HCT116 (cell line): Measurements from ENCODE around the gene KRT78. TPM values are rescaled to one million over a fixed set of nuclear protein-coding genes. Genes with fewer than 3 reads are reported as not detected.

Experiments used
- ATAC-seq: fragments of 200-7000 bp; cut with Tn5 transposase; 2 replicates; pipeline ENCODE4 v1.9.1; 2020; ENCODE audit warnings: mild to moderate bottlenecking, moderate library complexity
- BruUV-seq: library from RNA; stranded (reverse); fragments of 400-500 nt; replicated peaks from 2 replicates; lab custom pipeline; 2021; lab: Mats Ljungman, UMichigan
- CTCF ChIA-PET: fragments of 300-600 bp; sonication (Branson Sonifier 250); formaldehyde crosslinking; loops from one replicate; lab custom pipeline; 2021; ENCODE audit warnings: antibody characterized with exemption; lab: Charles Lee
- POLR2A ChIA-PET: fragments of 300-600, 350-600 bp; sonication (Branson Sonifier 250); formaldehyde crosslinking; loops from one replicate; lab custom pipeline; 2021; ENCODE audit warnings: antibody characterized with exemption; lab: Charles Lee
- RAD21 ChIA-PET, 2 experiments: fragments of 300-600 bp; sonication (Branson Sonifier 250); formaldehyde crosslinking; loops; one replicate each; lab custom pipeline; 2023; ENCODE audit warnings: low total read pairs in 2 of 2; ENCODE audit not compliant: uncharacterized antibody in 2 of 2, unreplicated experiment in 2 of 2, low non-redundant PET in 1 of 2; lab: Charles Lee
- DNase-seq: peaks from one replicate; pipeline ENCODE4 v3.0.0-alpha.2; 2010; ENCODE audit warnings: low read depth, low spot score
- H2AFZ ChIP-seq: fragments of 200-600 bp; shearing (Covaris generic), sonication (generic); 2 replicates; pipeline ENCODE4 v1.6.1; 2017; ENCODE audit warnings: low read depth, mixed run types, mixed read lengths, antibody characterized with exemption, low read length; ENCODE audit not compliant: poor library complexity, severe bottlenecking
- H3K27ac ChIP-seq: 2 replicates; pipeline ENCODE4 v1.5.1; 2012; ENCODE audit warnings: low read depth, low read length
- H3K27me3 ChIP-seq: fragments of 200-600 bp; sonication (generic); 2 replicates; pipeline ENCODE4 v1.6.1; 2016; ENCODE audit warnings: mixed run types, low read length, mixed read lengths; ENCODE audit not compliant: insufficient read depth
- H3K36me3 ChIP-seq, 2 experiments: fragments of 200-500 bp in 1 of 2; fragments of 200-600 bp in 1 of 2; sonication (Bioruptor generic) in 1 of 2; sonication (generic) in 1 of 2; 2 replicates each; pipeline versions ENCODE4 v1.5.1 to v1.6.1; 2014 to 2016; ENCODE audit warnings: low read length in 2 of 2, inconsistent platforms in 1 of 2, mixed read lengths in 1 of 2, mixed run types in 1 of 2; ENCODE audit not compliant: insufficient read depth in 2 of 2, control insufficient read depth in 1 of 2
- H3K4me1 ChIP-seq, 2 experiments: fragments of 200-600 bp in 1 of 2; sonication (generic) in 1 of 2; 2 replicates each; pipeline versions ENCODE4 v1.5.1 to v1.6.1; 2012 to 2017; ENCODE audit warnings: low read length in 2 of 2, inconsistent platforms in 1 of 2, mild to moderate bottlenecking in 1 of 2, mixed read lengths in 1 of 2, mixed run types in 1 of 2, moderate library complexity in 1 of 2; ENCODE audit not compliant: insufficient read depth in 2 of 2, control insufficient read depth in 1 of 2
- H3K4me2 ChIP-seq: fragments of 200-600 bp; sonication (generic); 2 replicates; pipeline ENCODE4 v1.6.1; 2017; ENCODE audit warnings: mixed run types, low read length, mixed read lengths
- H3K4me3 ChIP-seq, 2 experiments: fragments of 200-600 bp in 1 of 2; sonication (generic) in 1 of 2; replicated peaks in 1 of 2; 2 replicates each; pipeline ENCODE4 v1.5.1; 2011 to 2016; ENCODE audit warnings: low read length in 2 of 2, control low read depth in 1 of 2, low read depth in 1 of 2, mild to moderate bottlenecking in 1 of 2, mixed read lengths in 1 of 2, mixed run types in 1 of 2
- H3K79me2 ChIP-seq: fragments of 200-600 bp; sonication (generic); 2 replicates; pipeline ENCODE4 v1.6.1; 2017; ENCODE audit warnings: mild to moderate bottlenecking, mixed run types, low read length, moderate library complexity, mixed read lengths; ENCODE audit not compliant: insufficient read depth
- H3K9ac ChIP-seq: fragments of 200-600 bp; sonication (generic); 2 replicates; pipeline ENCODE4 v1.6.1; 2016; ENCODE audit warnings: low read length, mixed read lengths
- H3K9me2 ChIP-seq: fragments of 200-600 bp; sonication (generic), shearing (Covaris generic); 2 replicates; pipeline ENCODE4 v1.6.1; 2017; ENCODE audit warnings: mixed run types, mild to moderate bottlenecking, moderate library complexity; ENCODE audit not compliant: insufficient read depth
- H3K9me3 ChIP-seq, 2 experiments: fragments of 200-500 bp in 1 of 2; fragments of 200-600 bp in 1 of 2; sonication (Bioruptor generic) in 1 of 2; sonication (generic) in 1 of 2; 2 replicates each; pipeline ENCODE4 v1.6.1; 2014 to 2017; ENCODE audit warnings: low read length in 2 of 2, mixed read lengths in 2 of 2, inconsistent platforms in 1 of 2, low read depth in 1 of 2, mild to moderate bottlenecking in 1 of 2, mixed run types in 1 of 2, moderate library complexity in 1 of 2; ENCODE audit not compliant: control insufficient read depth in 1 of 2, insufficient read depth in 1 of 2
- H4K20me1 ChIP-seq: fragments of 200-600 bp; sonication (generic), shearing (Covaris generic); 2 replicates; pipeline ENCODE4 v1.6.1; 2017; ENCODE audit warnings: mixed run types, mild to moderate bottlenecking, moderate library complexity; ENCODE audit not compliant: insufficient read depth
- CBX3 ChIP-seq: IDR thresholded peaks from 2 replicates; pipeline ENCODE4 v1.6.1; 2012; ENCODE audit warnings: low read depth
- CEBPB ChIP-seq: IDR thresholded peaks from 2 replicates; pipeline ENCODE4 v1.6.1; 2012; ENCODE audit warnings: low read depth
- ELF1 ChIP-seq: IDR thresholded peaks from 2 replicates; pipeline ENCODE4 v1.6.1; 2012; ENCODE audit warnings: low read depth, borderline replicate concordance
- EZH2 ChIP-seq: fragments of 200-600 bp; sonication (generic); IDR thresholded peaks from 2 replicates; pipeline ENCODE4 v1.6.1; 2017; ENCODE audit warnings: antibody characterized with exemption, mixed run types
- FOSL1 ChIP-seq: IDR thresholded peaks from 2 replicates; pipeline ENCODE4 v1.6.1; 2012; ENCODE audit warnings: low read depth
- POLR2A ChIP-seq: IDR thresholded peaks from 2 replicates; pipeline ENCODE4 v1.7.0; 2011; ENCODE audit warnings: borderline replicate concordance; ENCODE audit not compliant: insufficient read depth, insufficient read length; ENCODE audit errors: extremely low read depth
- POLR2AphosphoS5 ChIP-seq: IDR thresholded peaks from 2 replicates; pipeline ENCODE4 v1.6.1; 2011; ENCODE audit warnings: mild to moderate bottlenecking, low read depth, low read length, moderate library complexity
- RAD21 ChIP-seq: IDR thresholded peaks from 2 replicates; pipeline ENCODE4 v1.6.1; 2012; ENCODE audit warnings: low read depth, mild to moderate bottlenecking
- SIN3A ChIP-seq: IDR thresholded peaks from 2 replicates; pipeline ENCODE4 v1.6.1; 2012; ENCODE audit warnings: low read depth
- SRF ChIP-seq: IDR thresholded peaks from 2 replicates; pipeline ENCODE4 v1.6.1; 2012; ENCODE audit warnings: low read depth
- YY1 ChIP-seq: IDR thresholded peaks from 2 replicates; pipeline ENCODE4 v1.6.1; 2011; ENCODE audit warnings: low read length, low read depth, moderate library complexity, mild to moderate bottlenecking; ENCODE audit not compliant: insufficient replicate concordance; ENCODE audit errors: extremely low read depth
- ZFX ChIP-seq: fragments of 450-650 bp; IDR thresholded peaks from 2 replicates; pipeline ENCODE4 v1.6.1; 2017
- ZNF274 ChIP-seq: fragments of 200-500 bp; sonication (Bioruptor generic); IDR thresholded peaks from 2 replicates; pipeline ENCODE4 v1.6.1; 2014; ENCODE audit warnings: mild to moderate bottlenecking, low read depth, low read length, inconsistent platforms
- intact Hi-C: fragments of 100-400 bp; cut with micrococcal nuclease; formaldehyde crosslinking; loops from 2 replicates; pipeline ENCODE4 v1.10.0; 2022
- total RNA-seq: library from RNA; stranded (reverse); gene quantifications from one replicate; pipeline ENCODE4 v1.2.1, GENCODE V29; 2021; ENCODE audit not compliant: unreplicated experiment
- TF ChIP-seq, protein P1 (sequence below), 3 experiments: fragments of 200-600 bp in 1 of 3; sonication (generic) in 1 of 3; IDR thresholded peaks in 2 of 3; conservative IDR thresholded peaks in 1 of 3; 2 replicates each; pipeline ENCODE4 v1.5.1; 2012 to 2017; ENCODE audit warnings: low read depth in 2 of 3, low read length in 2 of 3, antibody characterized with exemption in 1 of 3, borderline replicate concordance in 1 of 3, control low read depth in 1 of 3, mild to moderate bottlenecking in 1 of 3, mixed read lengths in 1 of 3, mixed run types in 1 of 3, moderate library complexity in 1 of 3; ENCODE audit not compliant: insufficient read depth in 1 of 3
- TF ChIP-seq, protein P2 (sequence below): IDR thresholded peaks from 2 replicates; pipeline ENCODE4 v1.6.1; 2012
- TF ChIP-seq, protein P3 (sequence below): IDR thresholded peaks from 2 replicates; pipeline ENCODE4 v1.6.1; 2012
- TF ChIP-seq, protein P4 (sequence below): IDR thresholded peaks from 2 replicates; pipeline ENCODE4 v1.6.1; 2011; ENCODE audit warnings: mild to moderate bottlenecking, low read length, moderate library complexity; ENCODE audit not compliant: insufficient replicate concordance; ENCODE audit errors: extremely low read depth

KRT78 gene
- total RNA-seq, 1 experiment from 2014 or later = not detected

DNA sequence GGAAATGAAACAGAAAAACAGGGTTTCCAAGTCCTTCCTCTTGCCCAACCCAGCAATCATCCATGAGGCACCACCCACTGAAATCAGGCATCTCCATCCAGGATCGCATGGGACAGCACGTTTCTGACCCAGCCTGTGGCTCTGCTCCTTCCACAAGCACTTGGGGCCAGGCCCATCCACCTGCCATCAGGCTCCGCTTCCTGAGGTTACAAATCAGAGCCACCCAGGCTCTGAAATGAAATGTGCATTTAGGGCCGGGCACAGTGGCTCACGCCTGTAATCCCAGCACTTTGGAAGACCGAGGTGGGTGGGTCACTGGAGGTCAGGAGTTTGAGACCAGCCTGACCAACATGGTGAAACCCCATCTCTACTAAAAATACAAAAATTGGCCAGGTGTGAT, 717 bp upstream of the KRT78 start (continued):
- TF ChIP-seq, protein P1, sequence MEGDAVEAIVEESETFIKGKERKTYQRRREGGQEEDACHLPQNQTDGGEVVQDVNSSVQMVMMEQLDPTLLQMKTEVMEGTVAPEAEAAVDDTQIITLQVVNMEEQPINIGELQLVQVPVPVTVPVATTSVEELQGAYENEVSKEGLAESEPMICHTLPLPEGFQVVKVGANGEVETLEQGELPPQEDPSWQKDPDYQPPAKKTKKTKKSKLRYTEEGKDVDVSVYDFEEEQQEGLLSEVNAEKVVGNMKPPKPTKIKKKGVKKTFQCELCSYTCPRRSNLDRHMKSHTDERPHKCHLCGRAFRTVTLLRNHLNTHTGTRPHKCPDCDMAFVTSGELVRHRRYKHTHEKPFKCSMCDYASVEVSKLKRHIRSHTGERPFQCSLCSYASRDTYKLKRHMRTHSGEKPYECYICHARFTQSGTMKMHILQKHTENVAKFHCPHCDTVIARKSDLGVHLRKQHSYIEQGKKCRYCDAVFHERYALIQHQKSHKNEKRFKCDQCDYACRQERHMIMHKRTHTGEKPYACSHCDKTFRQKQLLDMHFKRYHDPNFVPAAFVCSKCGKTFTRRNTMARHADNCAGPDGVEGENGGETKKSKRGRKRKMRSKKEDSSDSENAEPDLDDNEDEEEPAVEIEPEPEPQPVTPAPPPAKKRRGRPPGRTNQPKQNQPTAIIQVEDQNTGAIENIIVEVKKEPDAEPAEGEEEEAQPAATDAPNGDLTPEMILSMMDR (IDR thresholded peaks at IDR 0.05 in 2 of 3, conservative IDR thresholded peaks at IDR 0.05 in 1 of 3; ENCODE audit: borderline replicate concordance in 1 of 3, insufficient read depth in 1 of 3, low read depth in 2 of 3, low read length in 2 of 3) = no peak
- no peak for TF ChIP-seq POLR2A
- TF ChIP-seq, protein P2, sequence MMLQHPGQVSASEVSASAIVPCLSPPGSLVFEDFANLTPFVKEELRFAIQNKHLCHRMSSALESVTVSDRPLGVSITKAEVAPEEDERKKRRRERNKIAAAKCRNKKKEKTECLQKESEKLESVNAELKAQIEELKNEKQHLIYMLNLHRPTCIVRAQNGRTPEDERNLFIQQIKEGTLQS = no peak

- Histone ChIP-seq H3K9ac (no peak overlapping the region), H3K79me2 (no peaks in the 10 kb centered on the region), H3K4me3 (no peak overlapping the region), H3K4me2 (0 out of 2 replicates have a peak overlapping the region, but pooled peaks have one; percentile 5), H3K9me2 (no peaks in the 10 kb centered on the region), H3K27ac (no peak overlapping the region), H2AFZ (no peak overlapping the region), H3K9me3 (no peaks in the 10 kb centered on the region), H3K36me3 (no peaks in the 10 kb centered on the region), H3K27me3 (no peaks in the 10 kb centered on the region), H4K20me1 (no peaks in the 10 kb centered on the region), H3K4me1 (peaks cover 0 to 14% of the 10 kb centered on the region in 2 experiments; a peak in 2 of 4 replicates)
- ATAC-seq (peak; percentile 54), DNase-seq (no peak)
- POLR2A ChIA-PET = no interaction called here
- BruUV-seq = no TSS peak
- RAD21 ChIA-PET = no interaction called here
- intact Hi-C loops = no loop called here
- CTCF ChIA-PET = no interaction called here
- TF ChIP-seq CBX3 = no peak
- TF ChIP-seq ZFX = no peak
- no peak for TF ChIP-seq YY1
- no peak for TF ChIP-seq ELF1
- TF ChIP-seq, protein P3, sequence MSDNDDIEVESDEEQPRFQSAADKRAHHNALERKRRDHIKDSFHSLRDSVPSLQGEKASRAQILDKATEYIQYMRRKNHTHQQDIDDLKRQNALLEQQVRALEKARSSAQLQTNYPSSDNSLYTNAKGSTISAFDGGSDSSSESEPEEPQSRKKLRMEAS = no peak
- TF ChIP-seq, protein P4, sequence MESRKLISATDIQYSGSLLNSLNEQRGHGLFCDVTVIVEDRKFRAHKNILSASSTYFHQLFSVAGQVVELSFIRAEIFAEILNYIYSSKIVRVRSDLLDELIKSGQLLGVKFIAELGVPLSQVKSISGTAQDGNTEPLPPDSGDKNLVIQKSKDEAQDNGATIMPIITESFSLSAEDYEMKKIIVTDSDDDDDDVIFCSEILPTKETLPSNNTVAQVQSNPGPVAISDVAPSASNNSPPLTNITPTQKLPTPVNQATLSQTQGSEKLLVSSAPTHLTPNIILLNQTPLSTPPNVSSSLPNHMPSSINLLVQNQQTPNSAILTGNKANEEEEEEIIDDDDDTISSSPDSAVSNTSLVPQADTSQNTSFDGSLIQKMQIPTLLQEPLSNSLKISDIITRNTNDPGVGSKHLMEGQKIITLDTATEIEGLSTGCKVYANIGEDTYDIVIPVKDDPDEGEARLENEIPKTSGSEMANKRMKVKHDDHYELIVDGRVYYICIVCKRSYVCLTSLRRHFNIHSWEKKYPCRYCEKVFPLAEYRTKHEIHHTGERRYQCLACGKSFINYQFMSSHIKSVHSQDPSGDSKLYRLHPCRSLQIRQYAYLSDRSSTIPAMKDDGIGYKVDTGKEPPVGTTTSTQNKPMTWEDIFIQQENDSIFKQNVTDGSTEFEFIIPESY = no peak
- no peak for TF ChIP-seq POLR2A
- TF ChIP-seq RAD21 = no peak
- no peak for TF ChIP-seq SRF
- no peak for TF ChIP-seq ZNF274
- no peak for TF ChIP-seq SIN3A
- no peak for TF ChIP-seq POLR2AphosphoS5
- no peak for TF ChIP-seq FOSL1
- no peak for TF ChIP-seq EZH2
- TF ChIP-seq CEBPB = no peak
These were observed 1.3 kb downstream of the KRT78 start for GRCh38 chr12:52847335-52848102.
